ENCODE measurements around the gene TMEM213.

TMEM213 gene

DNA sequence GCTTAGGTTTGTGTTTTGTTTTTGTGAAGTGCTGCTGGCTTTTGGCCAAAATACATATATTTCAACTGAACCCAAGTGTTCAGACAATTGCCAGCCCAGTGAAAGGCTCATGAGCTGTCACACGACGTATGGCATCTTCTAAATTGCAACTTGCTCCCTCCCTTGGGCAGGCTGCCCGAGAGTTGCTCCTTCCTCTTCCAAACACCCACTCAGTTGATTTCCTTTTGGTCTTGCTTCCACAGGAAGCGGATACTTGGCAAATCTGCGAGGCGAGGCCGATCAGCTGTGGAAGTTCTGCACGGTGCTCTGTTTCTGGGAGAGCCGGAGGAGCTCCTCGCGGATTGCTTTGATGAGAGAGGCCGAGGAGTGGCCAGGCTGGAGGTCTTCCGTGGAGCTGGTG lies 39.8 kb downstream of the TMEM213 start:
- in situ Hi-C loops (cut with MboI; ENCODE audit: low sequenced_read_pairs) = no loop called here

DNA sequence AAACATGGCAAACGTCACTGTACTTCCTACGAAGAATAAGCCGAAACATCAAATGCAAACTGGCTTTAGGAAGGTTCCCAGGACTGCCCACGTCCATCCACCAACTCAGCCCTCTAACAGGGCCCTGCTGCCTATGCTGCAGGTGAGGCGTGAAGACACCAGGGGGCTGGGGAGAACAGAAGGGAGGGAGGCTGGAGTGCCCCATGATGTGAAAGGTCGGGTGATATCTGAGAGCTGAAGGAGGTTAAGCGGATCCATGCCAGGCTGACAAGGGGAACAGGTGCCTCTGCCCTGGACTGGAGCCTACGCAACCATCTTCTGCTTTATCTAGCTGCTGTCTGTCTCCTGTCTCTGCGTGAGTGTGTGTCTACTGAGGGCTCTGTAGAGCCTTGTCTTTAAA lies 40.4 kb downstream of the TMEM213 start:
- in situ Hi-C loops (cut with MboI; ENCODE audit: low sequenced_read_pairs) = no loop called here

DNA sequence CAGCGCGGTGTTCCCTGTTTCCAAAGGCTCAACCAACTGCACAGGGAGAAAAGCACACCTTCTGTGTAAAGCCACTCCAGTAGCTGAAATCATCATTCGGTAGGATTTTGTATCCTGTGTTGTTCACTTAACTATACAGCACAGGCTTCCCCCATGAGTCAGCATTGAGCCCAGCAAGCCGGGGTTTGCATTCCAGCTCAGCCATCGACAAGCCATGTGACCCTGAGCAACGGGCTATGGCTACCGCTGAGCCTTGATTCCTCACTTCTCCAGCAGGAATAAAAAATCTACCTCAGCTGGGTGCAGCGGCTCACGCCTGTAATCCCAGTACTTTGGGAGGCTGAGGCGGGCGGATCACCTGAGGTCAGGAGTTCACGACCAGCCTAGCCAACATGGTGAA lies 44.3 kb downstream of the TMEM213 start:
- in situ Hi-C loops (cut with MboI; ENCODE audit: low sequenced_read_pairs) = no loop called here

DNA sequence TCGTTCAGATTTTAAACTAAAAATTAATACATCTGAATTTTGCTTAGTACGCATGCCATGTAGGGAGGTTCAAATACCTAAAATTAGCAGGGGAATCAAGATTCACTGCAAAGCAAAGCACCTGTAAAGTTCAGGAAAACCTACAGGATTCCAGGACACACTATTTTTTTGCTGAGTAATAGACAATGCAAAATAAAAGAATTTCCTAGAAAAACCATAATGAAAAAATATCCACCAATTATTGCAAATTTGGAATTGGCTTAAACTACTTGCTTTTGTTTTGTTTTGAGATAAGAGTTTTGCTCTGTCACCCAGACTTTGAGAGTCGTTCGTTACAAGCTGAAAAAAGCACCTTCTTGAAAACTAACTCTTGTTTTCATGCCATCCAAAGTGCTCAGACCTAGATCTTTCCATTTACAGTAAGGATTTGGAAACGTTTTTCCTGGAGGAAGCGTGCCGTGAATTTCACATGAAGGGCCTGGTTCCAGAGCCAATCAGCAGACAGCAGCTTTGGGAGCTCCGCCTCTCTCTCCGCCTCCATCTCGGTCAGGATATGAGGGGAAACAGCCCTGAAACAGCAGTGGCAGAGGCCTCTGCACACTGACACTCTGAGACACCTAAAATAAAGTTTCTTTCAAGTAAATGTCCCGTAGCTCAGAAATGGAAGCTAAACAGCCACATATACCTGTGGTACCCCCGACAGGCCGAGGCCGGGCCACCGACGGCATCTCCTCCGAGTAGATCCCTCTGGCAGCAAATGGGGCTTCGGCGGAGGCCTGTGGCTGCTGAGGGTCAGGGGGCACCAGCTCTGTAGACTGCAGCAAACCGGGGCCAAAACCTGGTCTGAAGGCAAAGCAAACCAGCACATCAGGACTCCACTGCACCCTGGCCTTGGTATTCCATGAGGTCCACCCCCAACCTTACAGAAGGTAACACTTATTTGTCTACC lies 46.1 kb downstream of the TMEM213 start:
- in situ Hi-C loops (cut with MboI; ENCODE audit: low sequenced_read_pairs) = no loop called here

DNA sequence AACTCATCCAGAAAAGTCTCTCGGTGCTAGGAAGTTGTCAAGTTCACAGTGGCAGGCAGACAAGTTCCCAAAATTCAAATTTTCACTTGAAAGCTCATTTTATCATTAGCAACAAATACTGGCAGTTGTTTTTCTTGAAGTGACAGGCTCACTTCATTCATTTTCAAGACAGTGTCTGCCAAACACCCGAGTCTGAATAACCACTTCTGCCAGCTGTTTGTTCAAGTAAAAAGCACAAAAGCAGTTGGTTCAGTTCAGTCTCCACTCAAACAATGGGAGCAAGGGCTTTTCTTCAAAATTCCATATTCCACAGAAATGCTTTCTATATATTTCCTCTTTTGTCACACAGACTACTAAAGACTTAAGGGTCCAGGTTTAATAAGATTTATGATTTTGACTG lies 47.9 kb downstream of the TMEM213 start:
- in situ Hi-C loops (cut with MboI; ENCODE audit: low sequenced_read_pairs) = no loop called here

DNA sequence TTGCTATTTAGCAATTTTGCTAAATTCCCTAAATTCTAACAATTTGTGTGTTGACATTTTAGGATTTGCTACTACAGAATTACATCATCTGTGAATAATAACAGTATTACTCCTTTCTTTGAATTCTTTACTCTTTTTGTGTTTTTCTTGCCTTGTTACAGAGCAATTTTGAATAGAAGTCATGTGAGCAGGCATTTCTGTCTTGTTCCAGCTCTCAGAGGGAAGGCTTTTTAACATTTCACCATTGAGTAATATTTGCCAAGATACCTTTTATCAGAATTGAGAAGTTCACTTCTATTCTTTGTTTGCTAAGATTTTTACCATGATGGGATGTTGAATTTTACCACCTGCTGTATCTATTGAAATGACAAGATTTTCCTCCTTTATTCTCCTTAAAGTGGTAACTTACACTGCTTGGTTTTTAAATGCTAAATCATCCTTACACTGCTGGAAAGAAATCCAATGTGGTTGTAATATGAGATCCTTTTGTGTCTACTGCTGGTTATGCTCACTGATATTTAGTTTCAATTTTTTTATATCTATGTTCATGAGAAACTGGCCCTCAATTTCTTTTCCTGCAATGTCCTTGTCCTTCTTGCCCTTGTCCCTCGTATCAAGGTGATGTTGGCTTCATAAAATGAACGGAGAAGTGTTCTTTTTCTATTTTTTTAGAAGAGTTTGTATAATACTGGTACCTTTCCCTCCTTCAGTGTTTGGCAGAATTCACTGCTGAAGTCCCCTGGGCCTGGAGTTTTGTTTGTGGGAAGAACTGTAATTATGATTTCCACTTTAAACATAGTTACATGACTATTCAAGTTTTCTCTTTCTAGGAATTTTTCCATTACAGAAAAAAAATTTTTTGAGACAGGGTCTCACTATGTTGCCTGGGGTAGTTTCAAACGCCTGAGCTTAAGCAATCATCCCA lies 50.5 kb downstream of the TMEM213 start:
- in situ Hi-C loops (cut with MboI; ENCODE audit: low sequenced_read_pairs) = no loop called here

DNA sequence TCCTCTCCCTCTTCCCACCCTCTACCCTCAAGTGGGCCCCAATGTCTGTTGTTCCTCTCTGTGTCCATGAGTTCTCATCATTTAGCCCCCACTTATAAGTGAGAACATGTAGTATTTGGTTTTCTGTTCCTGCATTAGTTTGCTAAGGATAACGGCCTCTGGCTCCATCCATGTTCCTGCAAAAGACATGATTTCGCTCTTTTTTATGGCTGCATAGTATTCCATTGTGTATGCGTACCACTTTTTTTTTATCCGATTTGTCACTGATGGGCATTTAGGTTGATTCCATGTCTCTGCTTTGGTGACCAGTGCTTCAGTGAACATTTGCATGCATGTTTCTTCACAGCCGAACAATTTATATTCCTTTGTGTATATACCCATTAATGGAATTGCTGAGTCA lies 51.9 kb downstream of the TMEM213 start:
- in situ Hi-C loops (cut with MboI; ENCODE audit: low sequenced_read_pairs) = no loop called here

DNA sequence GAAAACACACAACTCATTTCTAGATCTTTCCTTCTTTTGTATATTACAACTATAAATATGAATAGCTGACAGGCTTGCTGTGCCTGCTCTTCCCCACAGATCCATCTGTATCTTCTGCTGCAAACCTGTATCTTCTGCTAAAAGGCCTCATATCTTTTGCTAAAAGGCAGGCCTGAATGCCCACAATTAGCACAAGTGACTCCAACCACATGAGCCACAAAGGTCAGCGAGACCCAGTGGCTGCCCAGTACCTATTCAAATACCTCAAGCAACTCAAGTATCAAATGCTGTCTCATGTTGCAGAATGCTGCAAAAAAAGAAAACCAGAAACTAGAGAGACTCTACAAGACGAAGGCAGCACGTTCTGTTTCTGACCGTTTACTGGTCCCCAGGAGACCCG lies 54.7 kb downstream of the TMEM213 start:
- in situ Hi-C loops (cut with MboI; ENCODE audit: low sequenced_read_pairs) = no loop called here

DNA sequence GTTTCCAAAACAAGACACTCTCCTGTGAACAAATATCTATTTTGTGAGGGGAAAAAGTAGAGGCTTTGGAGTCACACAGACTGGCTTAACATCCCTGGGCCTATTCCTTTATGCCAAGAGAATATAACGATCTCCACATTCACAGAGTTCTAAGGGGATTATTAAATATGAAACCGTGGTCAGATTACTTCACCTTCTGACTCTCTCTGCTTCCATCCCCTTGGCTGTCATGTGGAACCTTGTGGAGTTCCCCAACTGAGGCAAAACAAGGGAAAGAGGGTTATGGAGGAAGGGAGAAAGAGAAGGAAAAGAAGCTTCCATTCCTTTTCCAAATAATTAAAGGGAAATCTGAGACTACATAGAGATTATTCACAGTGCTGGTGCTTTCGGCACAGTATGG lies 55.7 kb downstream of the TMEM213 start:
- in situ Hi-C loops (cut with MboI; ENCODE audit: low sequenced_read_pairs) = no loop called here

DNA sequence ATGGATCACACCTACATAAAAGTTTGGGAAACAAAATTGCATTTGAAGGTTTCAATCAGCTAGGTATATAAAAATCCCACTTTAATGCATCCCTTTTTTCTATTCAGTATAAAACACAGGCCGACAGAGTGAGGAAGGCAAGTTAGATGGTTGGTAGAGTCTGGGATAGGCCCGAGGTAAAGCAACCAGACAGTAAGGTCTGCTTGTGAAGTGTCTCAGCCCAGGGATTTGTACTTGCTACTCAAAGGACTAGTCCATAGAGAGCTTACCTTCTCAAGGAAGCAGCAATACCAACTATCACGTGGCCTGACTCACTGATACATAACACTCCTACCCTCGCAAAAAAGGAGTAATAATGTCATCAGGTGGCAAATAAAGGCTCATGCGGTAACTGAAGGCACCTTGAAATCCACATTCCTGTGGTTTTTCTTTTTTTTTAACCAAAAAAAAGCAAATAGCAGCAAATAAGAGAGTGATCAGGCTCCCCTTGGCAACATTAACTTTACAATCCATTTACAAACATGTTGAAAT lies 56.4 kb downstream of the TMEM213 start:
- in situ Hi-C loops (cut with MboI; ENCODE audit: low sequenced_read_pairs) = no loop called here

DNA sequence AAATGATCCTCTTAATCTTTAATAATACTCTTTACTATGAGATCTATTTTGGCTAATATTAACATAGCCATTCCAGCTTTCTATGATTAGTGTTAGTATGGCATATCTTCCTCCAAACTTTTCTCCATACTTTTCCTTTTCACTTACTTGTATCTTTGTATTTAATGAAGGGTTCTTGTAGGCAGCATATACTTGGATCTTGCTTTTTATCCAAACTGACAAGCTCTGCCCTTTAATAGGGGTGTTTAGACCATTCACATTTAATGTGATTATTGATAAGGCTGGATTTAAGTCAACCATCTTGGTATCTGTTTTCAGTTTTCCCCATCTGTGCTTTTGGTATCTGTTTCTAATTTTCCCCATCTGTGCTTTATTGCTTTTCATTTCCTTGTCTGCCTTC lies 59.9 kb downstream of the TMEM213 start:
- in situ Hi-C loops (cut with MboI; ENCODE audit: low sequenced_read_pairs) = no loop called here

DNA sequence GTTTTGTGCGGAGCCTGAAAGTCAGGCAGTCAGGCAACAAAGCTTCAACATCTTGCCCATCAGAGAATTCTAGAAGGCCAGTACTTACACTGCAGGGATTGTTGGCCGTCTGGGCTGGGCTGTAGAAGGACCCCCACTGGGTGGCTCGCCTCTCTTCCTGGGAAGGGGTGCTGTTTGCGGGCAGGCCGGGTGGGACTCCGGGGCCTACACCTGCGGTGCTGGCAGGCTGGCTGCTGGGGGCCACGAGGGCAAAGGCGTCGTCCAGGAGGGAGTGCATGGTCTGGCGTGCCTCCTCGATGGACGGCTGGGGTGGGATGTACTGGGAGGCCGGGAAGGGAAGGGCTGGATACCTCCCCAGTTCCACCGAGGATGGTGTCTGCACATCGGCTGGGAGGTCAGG lies 63.3 kb downstream of the TMEM213 start:
- in situ Hi-C loops (cut with MboI; ENCODE audit: low sequenced_read_pairs) = no loop called here

DNA sequence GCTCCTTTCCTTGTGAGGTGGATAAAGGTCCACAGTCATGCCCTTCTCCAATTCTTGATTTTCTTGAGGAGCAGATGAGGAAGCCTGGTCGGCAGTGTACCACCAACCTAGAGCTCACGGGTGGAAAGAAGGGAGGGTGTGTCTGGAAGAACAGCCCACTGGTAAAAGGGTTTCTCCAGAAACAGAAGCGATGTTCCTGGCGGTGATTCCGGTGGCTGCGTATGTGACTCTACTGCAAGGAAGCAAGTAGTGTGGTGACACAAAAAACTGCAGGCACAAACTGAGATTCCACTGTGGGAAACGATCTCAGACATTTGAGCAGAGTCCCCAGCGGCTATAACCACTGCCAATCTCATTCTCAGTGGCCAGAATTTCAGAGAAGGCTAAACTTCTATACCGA lies 66.1 kb downstream of the TMEM213 start:
- in situ Hi-C loops (cut with MboI; ENCODE audit: low sequenced_read_pairs) = no loop called here

DNA sequence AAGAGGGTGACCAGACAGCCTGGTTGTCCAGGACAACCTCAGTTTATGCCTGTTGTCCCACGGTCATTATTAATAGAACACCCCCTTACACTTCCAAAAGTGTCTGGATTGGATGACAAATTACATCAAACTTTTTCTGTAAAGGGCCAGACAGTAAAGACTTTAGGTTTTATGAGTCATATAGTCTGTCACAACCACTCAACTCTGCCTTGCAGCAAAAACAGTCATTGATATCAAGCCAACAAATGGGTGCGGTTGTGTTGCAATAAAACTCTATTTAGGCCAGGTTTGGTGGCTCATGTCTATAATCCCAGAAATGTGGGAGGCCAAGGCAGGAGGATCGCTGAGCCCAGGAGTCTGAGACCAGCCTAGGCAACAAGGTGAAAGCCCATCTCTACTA lies 66.9 kb downstream of the TMEM213 start:
- in situ Hi-C loops (cut with MboI; ENCODE audit: low sequenced_read_pairs) = no loop called here

DNA sequence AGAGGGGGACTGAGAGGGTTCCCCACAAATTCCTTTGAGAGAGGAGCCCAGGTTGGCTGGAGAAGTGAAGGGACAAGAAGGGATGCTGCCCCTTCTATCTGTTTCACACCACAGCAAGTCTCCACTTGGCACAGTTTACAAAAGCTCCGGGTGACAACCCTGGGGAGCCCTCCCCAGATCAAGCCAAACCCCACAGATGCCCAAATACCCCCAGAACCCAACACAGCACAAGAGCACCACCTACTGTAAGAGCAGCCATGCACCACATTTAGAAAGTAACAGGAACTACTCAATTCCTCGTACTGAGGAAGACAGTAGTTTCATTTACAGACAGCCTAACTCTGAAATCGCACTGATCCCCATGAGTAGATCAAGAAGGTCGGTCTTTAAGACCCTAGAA lies 68.0 kb downstream of the TMEM213 start:
- in situ Hi-C loops (cut with MboI; ENCODE audit: low sequenced_read_pairs) = no loop called here

DNA sequence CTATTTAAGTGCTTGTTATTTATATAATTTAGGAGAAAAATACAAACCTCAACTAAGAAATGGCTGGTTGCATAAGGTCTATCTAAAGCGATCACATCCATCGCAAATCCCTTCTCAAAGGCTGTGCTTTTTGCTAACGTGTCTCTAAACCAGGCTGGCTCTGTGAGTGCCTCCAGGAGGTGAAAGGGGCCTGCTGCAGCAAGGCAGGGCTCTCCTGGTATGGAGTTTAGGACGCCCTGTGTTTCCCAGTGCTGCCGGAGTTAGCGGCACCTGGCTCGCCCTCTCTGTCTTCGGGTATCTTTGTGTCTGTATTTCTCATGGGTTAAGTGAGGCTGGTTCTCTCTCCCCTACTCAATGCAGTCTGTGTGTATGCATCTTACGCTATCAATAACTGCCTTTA lies 68.6 kb downstream of the TMEM213 start:
- in situ Hi-C loops (cut with MboI; ENCODE audit: low sequenced_read_pairs) = no loop called here

DNA sequence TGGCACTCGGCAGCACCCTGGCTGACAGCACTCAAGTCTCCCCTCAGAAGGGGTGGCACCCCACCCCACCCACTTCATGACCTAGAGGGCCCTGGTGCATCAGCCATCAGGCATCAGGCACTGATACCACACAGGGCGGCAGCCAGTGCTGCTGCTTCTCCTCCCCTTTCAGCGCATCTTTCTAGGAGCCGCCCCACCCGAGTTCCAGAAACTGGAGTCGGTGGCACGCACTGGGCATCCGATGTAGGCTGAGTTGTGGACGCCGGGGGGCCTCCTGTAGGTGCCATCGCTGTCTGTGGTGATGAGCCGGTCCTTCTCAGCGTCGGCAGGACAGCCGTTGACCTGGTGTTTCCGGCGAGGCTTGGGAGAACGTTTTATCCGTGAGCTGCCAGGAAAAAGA lies 70.0 kb downstream of the TMEM213 start:
- in situ Hi-C loops (cut with MboI; ENCODE audit: low sequenced_read_pairs) = no loop called here

DNA sequence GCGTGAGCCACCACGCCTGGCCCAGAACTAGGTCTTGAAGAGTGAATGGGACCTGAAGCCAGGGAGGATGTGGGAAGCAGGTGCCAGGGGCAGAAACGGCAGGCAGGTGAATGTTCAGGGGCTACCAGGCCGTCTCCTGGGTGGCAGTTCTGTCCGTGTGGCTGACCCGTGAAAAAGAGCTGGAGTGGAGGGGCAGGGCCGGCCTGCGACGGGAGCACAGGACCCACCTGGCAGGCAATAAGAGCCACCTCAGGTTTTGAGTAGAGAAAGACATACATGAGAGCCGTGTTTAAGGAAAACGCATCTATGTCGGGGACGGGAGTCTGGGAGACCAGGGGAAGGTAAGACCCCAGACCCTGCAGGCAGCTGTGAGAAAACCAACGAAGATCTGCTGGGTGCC lies 70.9 kb downstream of the TMEM213 start:
- in situ Hi-C loops (cut with MboI; ENCODE audit: low sequenced_read_pairs) = no loop called here

DNA sequence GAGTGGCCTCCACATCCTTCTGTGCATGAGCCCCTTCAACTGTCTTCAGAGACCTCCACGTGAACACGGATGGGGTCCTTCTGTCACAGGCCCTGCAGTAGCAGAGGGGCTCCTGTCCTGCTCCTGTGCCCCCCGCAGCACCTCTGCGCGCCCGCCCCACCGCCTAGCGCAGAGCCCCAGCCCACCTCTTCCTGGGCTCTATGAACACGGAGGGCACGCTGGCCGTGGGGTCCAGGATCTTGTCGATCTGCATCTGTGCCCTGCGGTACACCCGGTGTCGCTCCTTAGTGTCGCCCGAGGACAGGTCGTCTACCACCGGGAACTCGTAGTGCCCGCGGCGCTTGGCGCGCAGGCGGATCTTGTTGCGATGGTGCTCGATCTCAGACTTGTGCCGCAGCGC lies 71.6 kb downstream of the TMEM213 start:
- in situ Hi-C loops (cut with MboI; ENCODE audit: low sequenced_read_pairs) = no loop called here

DNA sequence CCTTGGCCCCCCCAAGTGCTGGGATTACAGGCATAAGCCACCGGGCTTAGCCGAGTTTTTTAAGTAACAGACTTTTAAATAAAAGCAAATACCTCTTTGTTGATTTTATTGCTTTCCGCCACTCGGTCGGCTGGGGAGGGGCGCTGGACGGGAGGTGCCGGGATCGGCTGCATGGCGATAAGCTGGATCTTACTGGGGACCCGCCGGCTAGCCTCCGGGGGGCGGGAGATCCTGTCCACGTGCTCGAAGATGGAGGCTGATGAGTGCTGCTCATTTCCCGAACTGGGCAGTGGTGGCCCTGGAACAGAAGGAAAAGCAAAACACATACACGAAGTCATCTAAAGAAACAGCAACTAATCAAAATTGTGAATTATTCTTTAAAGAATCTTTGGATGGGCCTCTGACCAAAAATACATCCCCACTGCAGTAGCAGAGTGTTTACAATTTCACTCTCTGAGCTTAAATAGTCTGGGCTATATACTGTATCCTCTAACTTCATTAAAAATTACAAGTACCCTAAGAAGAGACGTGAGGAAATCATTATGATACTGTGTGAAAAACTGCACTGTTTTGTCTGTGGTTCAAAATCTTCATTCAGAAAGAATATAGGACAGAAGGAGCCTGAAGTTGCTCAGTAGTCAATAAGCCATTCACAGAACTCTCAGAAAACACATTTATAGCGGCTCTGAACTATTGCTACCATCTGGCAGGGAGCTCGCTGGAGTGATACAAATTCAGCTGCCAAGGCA lies 73.4 kb downstream of the TMEM213 start:
- in situ Hi-C loops (cut with MboI; ENCODE audit: low sequenced_read_pairs) = no loop called here

DNA sequence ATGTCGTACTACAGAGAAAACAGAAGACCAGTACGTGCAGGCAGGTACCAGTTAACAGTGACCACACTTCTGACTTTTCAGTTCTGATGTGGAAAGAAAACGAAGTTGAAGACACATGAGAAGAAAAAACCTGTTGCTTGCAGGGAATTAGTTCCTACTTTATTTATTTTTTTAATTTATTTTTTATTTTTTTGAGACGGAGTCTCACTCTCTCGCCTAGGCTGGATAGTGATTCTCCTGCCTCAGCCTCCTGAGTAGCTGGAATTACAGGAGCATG lies 74.0 kb downstream of the TMEM213 start:
- in situ Hi-C loops (cut with MboI; ENCODE audit: low sequenced_read_pairs) = no loop called here
